ENCODE data around the gene MSL3. TPM values are rescaled to one million over a fixed set of nuclear protein-coding genes. Genes with fewer than 3 reads are reported as not detected.

The MSL3 gene
- 57.6 and 58.9 TPM in 2 replicates for total RNA-seq

GRCh38 chrX:11757719-11758399 is at the start of gene MSL3:
Gene MSL3, plus strand, starts transcription at chrX:11758237. Its CDS starts 27 bp downstream, at chrX:11758264.
- peak within 1 kb of the TSS; percentile 94 for H3K4me3 Mint-ChIP-seq
- TF ChIP-seq CTCF (IDR thresholded peaks at IDR 0.05), result no peak
- H3K27ac Mint-ChIP-seq, result peak within 1 kb of the TSS; percentile 95
- POLR2A ChIA-PET, result interaction anchor here (0.6 to 2.7 kb wide), 7 partner anchors 10 to 1636 kb away, joined by 3 to 11 read pairs (median 5); no protein-coding TSS in a partner anchor
- peaks cover 29% of the 10 kb centered on the region for H3K4me1 Mint-ChIP-seq
- intact Hi-C loops (cut with micrococcal nuclease), result loop anchor here (1.0 to 5.0 kb wide), 5 partner anchors 12 to 1561 kb away; partner anchors contain the start of gene HCCS
- CTCF ChIA-PET, result interaction anchor here (1.2 to 2.3 kb wide), 2 partner anchors 10 to 12 kb away, joined by 3 to 9 read pairs; no protein-coding TSS in a partner anchor
- H3K36me3 Mint-ChIP-seq (ENCODE audit: low read depth), result peaks cover 26% of the 10 kb centered on the region
- peak; percentile 67 for DNase-seq
- peak; percentile 58 for ATAC-seq (ENCODE audit: low read depth)
- H3K27me3 Mint-ChIP-seq, result no peaks in the 10 kb centered on the region
- H3K9me3 Mint-ChIP-seq, result no peaks in the 10 kb centered on the region

GRCh38 chrX:11722304-11722703 is 35.7 kb upstream of the MSL3 start:
- no peak for DNase-seq
- intact Hi-C loops (cut with micrococcal nuclease), result loop anchor here (5.0 kb wide), 1 partner anchor 840 kb away; no protein-coding TSS in a partner anchor
- CTCF ChIA-PET, result no interaction called here
- H3K4me3 Mint-ChIP-seq, result no peak overlapping the region
- no peak for ATAC-seq (ENCODE audit: low read depth)
- H3K27me3 Mint-ChIP-seq, result no peaks in the 10 kb centered on the region
- POLR2A ChIA-PET, result no interaction called here
- no peaks in the 10 kb centered on the region for H3K4me1 Mint-ChIP-seq
- TF ChIP-seq CTCF (IDR thresholded peaks at IDR 0.05), result no peak
- no peaks in the 10 kb centered on the region for H3K36me3 Mint-ChIP-seq (ENCODE audit: low read depth)
- H3K9me3 Mint-ChIP-seq, result no peaks in the 10 kb centered on the region
- H3K27ac Mint-ChIP-seq, result no peak overlapping the region

DNA sequence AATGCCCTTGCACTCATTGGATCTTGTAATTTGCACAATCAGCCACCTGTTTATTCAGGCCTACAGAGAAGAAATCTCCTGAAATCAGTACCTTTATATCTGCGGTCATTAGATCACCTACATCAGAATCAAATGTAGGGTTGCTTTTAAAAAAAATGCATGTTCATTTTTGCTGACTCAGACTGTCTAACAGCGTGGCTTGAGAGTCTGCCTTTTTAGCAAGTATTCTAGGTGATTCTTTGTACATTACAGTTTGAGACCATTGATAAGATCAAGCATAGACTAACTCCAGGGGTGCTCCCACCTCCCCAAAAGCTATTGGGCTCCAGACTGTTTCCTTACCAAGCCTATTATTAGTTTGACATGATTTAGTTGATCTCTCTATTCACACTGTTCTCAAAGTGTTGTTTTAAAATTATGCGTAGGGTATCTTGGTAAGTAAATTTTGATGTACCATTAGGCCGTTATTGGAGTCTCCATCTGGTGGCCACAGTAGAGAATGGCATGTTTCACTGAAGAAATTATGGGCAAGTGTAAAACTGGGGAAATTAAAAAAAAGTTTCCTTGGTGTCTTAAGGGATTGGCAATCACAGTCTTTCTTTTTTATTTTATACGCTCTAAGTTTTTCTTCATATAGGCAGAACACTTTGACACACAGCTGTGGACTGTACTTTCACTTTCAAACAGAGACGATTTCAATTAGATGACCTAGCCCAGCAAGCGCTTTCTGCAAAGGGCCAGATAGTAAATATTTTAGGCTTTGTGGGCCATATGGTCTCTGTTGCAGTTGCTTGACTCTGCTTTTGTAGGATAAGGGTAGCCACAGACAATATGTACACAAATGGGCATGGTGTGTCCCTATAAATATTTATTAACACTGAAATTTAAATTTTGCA is 33.7 kb upstream of the MSL3 start:
- intact Hi-C loops (cut with micrococcal nuclease), result loop anchor here (1.0 to 5.0 kb wide), 4 partner anchors 46 to 838 kb away; no protein-coding TSS in a partner anchor

GRCh38 chrX:11725631-11726442 is 32.2 kb upstream of the MSL3 start:
- CTCF ChIA-PET, result interaction anchor here (1.3 kb wide), 1 partner anchor 45 kb away, joined by 4 read pairs; no protein-coding TSS in a partner anchor

More for the DNA sequence above, 33.7 kb upstream of the MSL3 start:
- ATAC-seq (ENCODE audit: low read depth), result no peak
- Mint-ChIP-seq H3K9me3 (no peaks in the 10 kb centered on the region), H3K27ac (no peak overlapping the region), H3K27me3 (no peaks in the 10 kb centered on the region), H3K4me1 (no peaks in the 10 kb centered on the region), H3K4me3 (no peak overlapping the region), H3K36me3 (ENCODE audit: low read depth) (no peaks in the 10 kb centered on the region)
- ChIA-PET POLR2A (no interaction called here), CTCF (interaction anchor here (1.3 kb wide), 1 partner anchor 46 kb away, joined by 4 read pairs; no protein-coding TSS in a partner anchor)
- TF ChIP-seq CTCF (IDR thresholded peaks at IDR 0.05), result peak; percentile 21
- DNase-seq, result no peak

More at GRCh38 chrX:11725631-11726442, 32.2 kb upstream of the MSL3 start:
- H3K9me3 Mint-ChIP-seq, result no peaks in the 10 kb centered on the region
- H3K36me3 Mint-ChIP-seq (ENCODE audit: low read depth), result no peaks in the 10 kb centered on the region
- no peak overlapping the region for H3K4me3 Mint-ChIP-seq
- POLR2A ChIA-PET, result no interaction called here
- DNase-seq (no peak), ATAC-seq (ENCODE audit: low read depth) (no peak)
- no peak for TF ChIP-seq CTCF (IDR thresholded peaks at IDR 0.05)
- no peaks in the 10 kb centered on the region for H3K4me1 Mint-ChIP-seq
- no peaks in the 10 kb centered on the region for H3K27me3 Mint-ChIP-seq
- H3K27ac Mint-ChIP-seq, result no peak overlapping the region
- intact Hi-C loops (cut with micrococcal nuclease), result no loop called here
